Heart right ventricle (tissue), 16 donors: Measurements from ENCODE around the gene DRC1. TPM values are rescaled to one million over a fixed set of nuclear protein-coding genes. Genes with fewer than 3 reads are reported as not detected.
A peak's percentile ranks its signal among the peaks of the same experiment; 100 is the strongest.

Experiments used
- ATAC-seq, 8 donors: fragments of 200-7000 bp; cut with Tn5 transposase; one replicate each; pipeline ENCODE4 v1.9.1; 2020; ENCODE audit warnings: mild to moderate bottlenecking in 8 of 8, moderate library complexity in 8 of 8, moderate number of reproducible peaks in 1 of 8
- DNase-seq, 2 donors: peaks; one replicate each; pipeline ENCODE4 v3.0.0-alpha.2; 2020
- H3K27ac ChIP-seq, 10 donors: fragments of 200-600 bp; sonication (generic) in 2 of 10; one replicate each; pipeline versions ENCODE4 v1.5.0 to v1.8.0; 2020 to 2022; ENCODE audit warnings: mild to moderate bottlenecking in 3 of 10
- H3K27me3 ChIP-seq, 7 donors: fragments of 200-600 bp; one replicate each; pipeline ENCODE4 v1.8.0; 2021 to 2022; ENCODE audit warnings: mild to moderate bottlenecking in 2 of 7
- H3K36me3 ChIP-seq, 9 donors: fragments of 200-600 bp; sonication (generic) in 1 of 9; one replicate each; pipeline versions ENCODE4 v1.5.0 to v1.8.0; 2020 to 2022; ENCODE audit warnings: mild to moderate bottlenecking in 2 of 9
- H3K4me1 ChIP-seq, 9 donors: fragments of 200-600 bp; sonication (generic) in 1 of 9; one replicate each; pipeline versions ENCODE4 v1.5.0 to v1.8.0; 2020 to 2022; ENCODE audit warnings: mild to moderate bottlenecking in 4 of 9
- H3K4me3 ChIP-seq, 10 donors: fragments of 200-600 bp; sonication (generic) in 2 of 10; one replicate each; pipeline versions ENCODE4 v1.5.0 to v1.8.0; 2020 to 2022; ENCODE audit warnings: mild to moderate bottlenecking in 7 of 10, moderate library complexity in 2 of 10
- H3K9me3 ChIP-seq, 11 donors: fragments of 200-600 bp in 10 of 11; sonication (generic) in 2 of 11; one replicate each; pipeline versions ENCODE4 v1.5.0 to v1.8.0; 2013 to 2022; ENCODE audit warnings: mild to moderate bottlenecking in 2 of 11, control low read depth in 1 of 11, moderate library complexity in 1 of 11
- CTCF ChIP-seq, 9 donors: fragments of 200-600 bp; sonication (generic) in 2 of 9; IDR thresholded peaks; one replicate each; pipeline versions ENCODE4 v1.5.0 to v1.8.0; 2021 to 2022; ENCODE audit warnings: antibody characterized with exemption in 9 of 9, mild to moderate bottlenecking in 5 of 9, moderate library complexity in 1 of 9
- WGBS, 2 donors: extraction: QIAGEN DNeasy Blood & Tissue Kit; methylation state at CpG; one replicate each; pipeline ENCODE4 v1.1.7; 2013; ENCODE audit warnings: inconsistent platforms in 1 of 2; 5-methylcytosine and 5-hydroxymethylcytosine counted together
- intact Hi-C, 10 donors: fragments of 100-400 bp; cut with DNase I; formaldehyde crosslinking; loops; one replicate each; pipeline versions ENCODE4 v1.11.1 to v1.14.2; 2022
- polyA plus RNA-seq, 2 donors: library from polyadenylated mRNA; stranded (reverse); fragments of 200-250 nt; gene quantifications; one replicate each; pipeline ENCODE4 v1.2.3, GENCODE V29; 2013
- total RNA-seq, 10 donors: library from RNA; stranded (reverse); fragmentation: NEBNext Ultra II Directional in 3 of 10; extraction: Animal tissue kit (Norgen Biotek cat#: 25700) in 3 of 10; gene quantifications; one replicate each; pipeline versions ENCODE4 v1.2.1 to v1.2.4, GENCODE V29; 2021 to 2023
- donor health status: Arrhythmogenic right ventricular cardiomyopathy.
- donor health status: ischemic (EF 13 %, LVEDD 7.1; RV severe dilation, severe dysfunction).
- donor health status: healthy with polysubstance abuse.
- donor health status: DM: no; HTN: yes; CAD: no.
- donor health status: DM: no; HTN: no; CAD: no.
- donor health status: ischemic (EF 25% LVEDD 6.9; RV normal size, moderate dysfunction).
- donor health status: ischemic (EF 25% LVEDD 5.7; RV mildly dilated, moderate dysfunction).
- donor health status: healthy.
- donor health status: DM: yes; HTN: yes; CAD: no.
- donor health status: Ischemic cardiomyopathy.
- donor health status: ischemic (EF 35%, LVEDD 5.7; RV mildly dilated, moderate dysfunction).
- donor health status: nonischemic (EF 11% LVEDD 7.7; RV severe dilation, severe dysfunction).
- donor health status: DM: yes; HTN: yes; CAD: no.
- donor health status: PGD.
- donor health status: ischemic (EF 29% LVEDD 5.4; RV normal size, mild dysfunction).
- donor health status: nonischemic (EF 23%, LVEDD 6.1; RV moderate dilation, normal function).

DRC1 gene
- total and polyA plus RNA-seq, 12 donors, result 0.06 to 0.37 (median 0.20) TPM; not detected in 8

- no peak overlapping the region for H3K27ac ChIP-seq
- 95 to 97% methylated on average over 1 of the region's 1 CpG for WGBS, 2 donors
- intact Hi-C loops, result no loop called here
- H3K27me3 ChIP-seq, result no peaks in the 10 kb centered on the region
- DNase-seq (no peak), ATAC-seq (no peak)
- no peaks in the 10 kb centered on the region for H3K4me1 ChIP-seq
- no peak overlapping the region for H3K4me3 ChIP-seq
- H3K36me3 ChIP-seq, result peaks cover 0 to 95% (median 6%) of the 10 kb centered on the region in 9 donors
- no peak for TF ChIP-seq CTCF (IDR thresholded peaks at IDR 0.05)
- no peaks in the 10 kb centered on the region for H3K9me3 ChIP-seq
Measured at GRCh38 chr2:26376799-26377198, 24.9 kb upstream of the DRC1 start.

GRCh38 chr2:26380281-26380680, 21.4 kb upstream of the DRC1 start:
- Histone ChIP-seq H3K27me3 (no peaks in the 10 kb centered on the region), H3K9me3 (no peaks in the 10 kb centered on the region), H3K36me3 (peaks cover 0 to 90% (median 6%) of the 10 kb centered on the region in 9 donors), H3K27ac (no peak overlapping the region), H3K4me3 (no peak overlapping the region), H3K4me1 (peaks cover 0 to 3% (median 0%) of the 10 kb centered on the region in 9 donors)
- intact Hi-C loops, result no loop called here
- DNase-seq, result no peak
- no peak for TF ChIP-seq CTCF (IDR thresholded peaks at IDR 0.05)
- no peak for ATAC-seq
- 85 to 89% methylated on average over 2 of the region's 2 CpGs for WGBS, 2 donors

GRCh38 chr2:26382564-26382963, 19.2 kb upstream of the DRC1 start:
- DNase-seq, result no peak
- H3K36me3 ChIP-seq, result peaks cover 0 to 91% (median 14%) of the 10 kb centered on the region in 9 donors
- ATAC-seq, result peak in 1 of 8 donors; percentile 44
- no peak overlapping the region for H3K27ac ChIP-seq
- H3K4me3 ChIP-seq, result no peak overlapping the region
- H3K4me1 ChIP-seq, result peaks cover 0 to 3% (median 0%) of the 10 kb centered on the region in 9 donors
- H3K27me3 ChIP-seq, result no peaks in the 10 kb centered on the region
- 88 to 92% methylated on average over 3 of the region's 3 CpGs for WGBS, 2 donors
- no peak for TF ChIP-seq CTCF (IDR thresholded peaks at IDR 0.05)
- intact Hi-C loops, result no loop called here
- H3K9me3 ChIP-seq, result no peaks in the 10 kb centered on the region

GRCh38 chr2:26384183-26384582, 17.5 kb upstream of the DRC1 start:
- H3K9me3 ChIP-seq, result no peaks in the 10 kb centered on the region

More at GRCh38 chr2:26384183-26384582, 17.5 kb upstream of the DRC1 start:
- Histone ChIP-seq H3K4me1 (peaks cover 0 to 3% (median 0%) of the 10 kb centered on the region in 9 donors), H3K36me3 (peaks cover 0 to 91% (median 17%) of the 10 kb centered on the region in 9 donors), H3K4me3 (no peak overlapping the region), H3K27me3 (no peaks in the 10 kb centered on the region), H3K27ac (no peak overlapping the region)
- DNase-seq (no peak), ATAC-seq (no peak)
- no peak for TF ChIP-seq CTCF (IDR thresholded peaks at IDR 0.05)
- intact Hi-C loops, result no loop called here
- WGBS, 2 donors, result 95 to 97% methylated on average over 9 of the region's 9 CpGs
